A549 (cell line): Measurements from ENCODE around the gene RPN2.

ENCODE experiments used
- CEBPB ChIP-seq, 2 experiments: fragments of >200 bp in 1 of 2; sonication (Bioruptor Twin) in 1 of 2; formaldehyde crosslinking in 1 of 2; IDR thresholded peaks; 2 replicates each; pipeline ENCODE4 v1.6.1; 2012 to 2016
- CHD4 ChIP-seq: fragments of 200-600 bp; sonication (generic); IDR thresholded peaks from 2 replicates; pipeline ENCODE4 v1.6.1; 2016; ENCODE audit warnings: antibody characterized with exemption, mild to moderate bottlenecking, borderline replicate concordance
- CTCF ChIP-seq: fragments of >200 bp; sonication (Bioruptor Twin); formaldehyde crosslinking; IDR thresholded peaks from 3 replicates; pipeline ENCODE4 v1.5.1; 2016
- ELK1 ChIP-seq: fragments of 150-350 bp; IDR thresholded peaks from 2 replicates; pipeline ENCODE4 v1.6.1; 2014; ENCODE audit warnings: low read depth, mild to moderate bottlenecking, low read length
- EP300 ChIP-seq, 2 experiments: fragments of >200 bp; sonication (Bioruptor Twin); formaldehyde crosslinking; IDR thresholded peaks; 2 replicates in 1 of 2; 3 replicates in 1 of 2; pipeline ENCODE4 v1.6.1; 2016 to 2017
- FOSL2 ChIP-seq, 2 experiments: fragments of 450-650 bp in 1 of 2; fragments of >200 bp in 1 of 2; sonication (Bioruptor Twin) in 1 of 2; formaldehyde crosslinking; IDR thresholded peaks; 2 replicates each; pipeline versions ENCODE4 v1.5.0 to v1.6.1; 2016 to 2020; ENCODE audit warnings: mild to moderate bottlenecking in 1 of 2, moderate library complexity in 1 of 2
- MAX ChIP-seq: IDR thresholded peaks from 2 replicates; pipeline ENCODE4 v1.6.1; 2012
- MYC ChIP-seq: IDR thresholded peaks from 2 replicates; pipeline ENCODE4 v1.6.1; 2012; ENCODE audit warnings: mild to moderate bottlenecking, inconsistent platforms, low read length, improper control_type of control experiment, borderline replicate concordance
- POLR2A ChIP-seq: IDR thresholded peaks from 2 replicates; pipeline ENCODE4 v1.6.1; 2012; ENCODE audit warnings: mild to moderate bottlenecking, low read length
- REST ChIP-seq: fragments of 200-600 bp; sonication (generic); IDR thresholded peaks from 2 replicates; pipeline ENCODE4 v1.6.1; 2016; ENCODE audit warnings: antibody characterized with exemption, mild to moderate bottlenecking, moderate library complexity

- no peak for TF ChIP-seq CTCF
- TF ChIP-seq CHD4: no peak
- no peak for TF ChIP-seq MYC
- no peak for TF ChIP-seq EP300 (IDR thresholded peaks at IDR 0.05)
- TF ChIP-seq CEBPB (IDR thresholded peaks at IDR 0.05): no peak
- no peak for TF ChIP-seq POLR2A
- TF ChIP-seq REST: no peak
- TF ChIP-seq ELK1: no peak
- no peak for TF ChIP-seq MAX
- TF ChIP-seq FOSL2 (IDR thresholded peaks at IDR 0.05): no peak
- no peak for TF ChIP-seq FOSL2 (CRISPR knock-in tag; IDR thresholded peaks at IDR 0.05)
Measured at GRCh38 chr20:37260923-37261322, 81.8 kb downstream of the RPN2 start.
